ENCODE data around the gene OPCML. TPM values are rescaled to one million over a fixed set of nuclear protein-coding genes. Genes with fewer than 3 reads are reported as not detected.

OPCML gene
- total RNA-seq, 1 experiment from 2014 or later, result not detected

DNA sequence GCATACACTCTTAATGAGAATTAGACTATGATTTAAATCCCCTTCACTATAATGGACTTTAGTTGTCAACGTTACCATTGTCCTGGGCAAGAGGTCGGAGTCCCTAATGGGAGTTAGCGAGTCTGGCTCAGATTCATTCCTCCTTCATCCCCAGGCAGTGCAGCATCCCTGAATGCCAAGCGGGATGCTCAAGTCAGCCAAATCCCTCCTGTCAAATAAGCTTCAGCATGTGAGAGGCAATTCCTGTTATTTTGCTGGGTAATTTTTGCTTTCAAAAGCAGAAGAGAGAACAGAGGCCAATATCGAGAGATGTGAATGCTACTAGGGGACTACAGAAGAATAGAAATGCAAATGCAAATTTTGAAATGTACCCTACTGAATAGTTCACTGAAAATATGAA lies 186.2 kb downstream of the OPCML start:
- Histone ChIP-seq H2AFZ (ENCODE audit: low read length) (no peak overlapping the region), H3K36me3 (ENCODE audit: low read depth, low read length) (no peaks in the 10 kb centered on the region), H4K20me1 (ENCODE audit: low read length) (no peaks in the 10 kb centered on the region), H3K4me1 (ENCODE audit: insufficient read depth, low read length) (no peaks in the 10 kb centered on the region), H3K9me2 (replicated peaks; ENCODE audit: low read length) (no peaks in the 10 kb centered on the region), H3K79me2 (ENCODE audit: low read length) (no peaks in the 10 kb centered on the region), H3K9me3 (ENCODE audit: low read length) (peaks cover 42% of the 10 kb centered on the region), H3K4me2 (ENCODE audit: low read length) (no peak overlapping the region), H3F3A (ENCODE audit: low read length, unreplicated experiment) (no peaks in the 10 kb centered on the region), H3K4me3 (ENCODE audit: low read length) (no peak overlapping the region), H3K27me3 (ENCODE audit: low read length) (no peaks in the 10 kb centered on the region), H3K9ac (ENCODE audit: low read length) (no peak overlapping the region), H3K27ac (ENCODE audit: low read length) (no peak overlapping the region)
- POLR2A ChIA-PET (ENCODE audit: unreplicated experiment), result no interaction called here
- DNase-seq (no peak), ATAC-seq (no peak)
- TF ChIP-seq, protein P1, sequence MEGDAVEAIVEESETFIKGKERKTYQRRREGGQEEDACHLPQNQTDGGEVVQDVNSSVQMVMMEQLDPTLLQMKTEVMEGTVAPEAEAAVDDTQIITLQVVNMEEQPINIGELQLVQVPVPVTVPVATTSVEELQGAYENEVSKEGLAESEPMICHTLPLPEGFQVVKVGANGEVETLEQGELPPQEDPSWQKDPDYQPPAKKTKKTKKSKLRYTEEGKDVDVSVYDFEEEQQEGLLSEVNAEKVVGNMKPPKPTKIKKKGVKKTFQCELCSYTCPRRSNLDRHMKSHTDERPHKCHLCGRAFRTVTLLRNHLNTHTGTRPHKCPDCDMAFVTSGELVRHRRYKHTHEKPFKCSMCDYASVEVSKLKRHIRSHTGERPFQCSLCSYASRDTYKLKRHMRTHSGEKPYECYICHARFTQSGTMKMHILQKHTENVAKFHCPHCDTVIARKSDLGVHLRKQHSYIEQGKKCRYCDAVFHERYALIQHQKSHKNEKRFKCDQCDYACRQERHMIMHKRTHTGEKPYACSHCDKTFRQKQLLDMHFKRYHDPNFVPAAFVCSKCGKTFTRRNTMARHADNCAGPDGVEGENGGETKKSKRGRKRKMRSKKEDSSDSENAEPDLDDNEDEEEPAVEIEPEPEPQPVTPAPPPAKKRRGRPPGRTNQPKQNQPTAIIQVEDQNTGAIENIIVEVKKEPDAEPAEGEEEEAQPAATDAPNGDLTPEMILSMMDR (conservative IDR thresholded peaks at IDR 0.05; ENCODE audit: low read depth, low read length), result no peak
- TF ChIP-seq EZH2 (IDR thresholded peaks at IDR 0.05; ENCODE audit: low read length, unreplicated experiment), result no peak
- intact Hi-C loops (cut with micrococcal nuclease), result no loop called here
- CTCF ChIA-PET, result no interaction called here
- no TSS peak for BruUV-seq (replicated peaks)

DNA sequence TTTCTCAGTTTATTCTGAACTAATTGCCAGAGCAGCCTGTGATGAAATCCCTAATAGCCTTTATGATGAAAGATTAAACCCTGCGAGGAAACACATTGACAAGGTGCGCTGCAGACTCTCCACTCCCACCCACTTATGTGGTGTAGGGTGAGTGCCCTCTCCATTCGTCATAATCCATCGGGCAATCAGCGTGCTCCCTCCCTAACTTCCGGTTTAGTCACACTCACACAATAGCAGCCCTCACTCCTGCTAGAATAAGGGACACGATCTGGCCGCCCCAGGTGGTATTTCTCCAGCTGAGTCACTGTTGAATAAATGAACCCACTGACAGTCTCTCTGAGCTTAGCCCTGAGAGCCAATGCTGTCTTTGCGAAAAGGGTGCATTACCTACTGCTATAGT lies 188.3 kb downstream of the OPCML start:
- Histone ChIP-seq H3K36me3 (ENCODE audit: low read depth, low read length) (no peaks in the 10 kb centered on the region), H3K9me2 (replicated peaks; ENCODE audit: low read length) (no peaks in the 10 kb centered on the region), H3K4me1 (ENCODE audit: insufficient read depth, low read length) (no peaks in the 10 kb centered on the region), H4K20me1 (ENCODE audit: low read length) (no peaks in the 10 kb centered on the region), H3K27ac (ENCODE audit: low read length) (no peak overlapping the region), H3K9me3 (ENCODE audit: low read length) (peaks cover 31% of the 10 kb centered on the region), H3K4me2 (ENCODE audit: low read length) (no peak overlapping the region), H3F3A (ENCODE audit: low read length, unreplicated experiment) (no peaks in the 10 kb centered on the region), H2AFZ (ENCODE audit: low read length) (no peak overlapping the region), H3K27me3 (ENCODE audit: low read length) (no peaks in the 10 kb centered on the region), H3K4me3 (ENCODE audit: low read length) (no peak overlapping the region), H3K79me2 (ENCODE audit: low read length) (no peaks in the 10 kb centered on the region), H3K9ac (ENCODE audit: low read length) (no peak overlapping the region)
- ATAC-seq, result no peak
- CTCF ChIA-PET, result no interaction called here
- BruUV-seq (replicated peaks), result no TSS peak
- POLR2A ChIA-PET (ENCODE audit: unreplicated experiment), result no interaction called here
- intact Hi-C loops (cut with micrococcal nuclease), result no loop called here
- DNase-seq, result no peak
- TF ChIP-seq EZH2phosphoT487 (IDR thresholded peaks at IDR 0.05; ENCODE audit: borderline replicate concordance, low read length), result no peak
- TF ChIP-seq, protein P1 (conservative IDR thresholded peaks at IDR 0.05; ENCODE audit: low read depth, low read length), result no peak
- TF ChIP-seq EZH2 (IDR thresholded peaks at IDR 0.05; ENCODE audit: low read length, unreplicated experiment), result no peak

DNA sequence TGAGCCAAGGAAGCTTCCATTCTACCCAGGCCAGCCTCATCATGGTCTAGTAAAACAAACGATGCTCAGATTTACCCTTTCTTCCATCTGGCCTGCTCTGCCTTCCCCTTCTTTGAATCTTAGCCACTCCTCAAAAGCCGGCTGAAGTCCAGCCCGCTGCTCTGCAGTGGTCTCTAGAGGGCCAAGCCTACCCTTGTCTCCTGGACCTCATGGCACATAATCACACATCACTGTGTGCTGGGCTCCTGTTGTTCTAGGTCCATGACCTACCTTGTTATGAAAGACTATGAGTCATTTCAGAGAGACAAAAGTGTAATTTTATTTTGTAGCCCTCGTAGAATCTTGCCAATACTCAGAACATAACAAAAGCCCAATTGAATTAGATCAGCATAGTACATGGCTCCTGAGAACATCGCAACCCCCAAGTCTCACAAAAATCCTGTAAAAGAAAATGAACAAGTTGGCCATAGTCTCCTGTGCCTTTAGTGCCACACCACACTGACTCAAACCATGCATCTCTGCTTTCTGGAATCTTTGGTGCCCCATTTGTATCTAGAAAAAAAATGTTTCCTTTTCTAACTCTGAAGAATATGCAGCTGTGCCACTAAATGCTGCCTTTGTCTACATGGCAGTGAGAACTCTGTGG lies 192.7 kb downstream of the OPCML start:
- Histone ChIP-seq H3K27me3 (ENCODE audit: low read length) (no peaks in the 10 kb centered on the region), H3K9ac (ENCODE audit: low read length) (no peak overlapping the region), H3K4me3 (ENCODE audit: low read length) (no peak overlapping the region), H3K4me1 (ENCODE audit: insufficient read depth, low read length) (no peaks in the 10 kb centered on the region), H3K9me2 (replicated peaks; ENCODE audit: low read length) (no peaks in the 10 kb centered on the region), H3F3A (ENCODE audit: low read length, unreplicated experiment) (no peaks in the 10 kb centered on the region), H2AFZ (ENCODE audit: low read length) (no peak overlapping the region), H3K4me2 (ENCODE audit: low read length) (no peak overlapping the region), H3K36me3 (ENCODE audit: low read depth, low read length) (no peaks in the 10 kb centered on the region), H4K20me1 (ENCODE audit: low read length) (no peaks in the 10 kb centered on the region), H3K9me3 (ENCODE audit: low read length) (peaks cover 23% of the 10 kb centered on the region), H3K27ac (ENCODE audit: low read length) (no peak overlapping the region), H3K79me2 (ENCODE audit: low read length) (no peaks in the 10 kb centered on the region)
- no peak for ATAC-seq
- DNase-seq, result no peak
- ChIA-PET CTCF (no interaction called here), POLR2A (ENCODE audit: unreplicated experiment) (no interaction called here)
- no TSS peak for BruUV-seq (replicated peaks)
- intact Hi-C loops (cut with micrococcal nuclease), result no loop called here
- TF ChIP-seq EZH2 (IDR thresholded peaks at IDR 0.05; ENCODE audit: low read length, unreplicated experiment), result no peak
- TF ChIP-seq, protein P1 (conservative IDR thresholded peaks at IDR 0.05; ENCODE audit: low read depth, low read length), result no peak

Data from PC-3 (cell line).